GM06990 (cell line): ENCODE measurements around the gene ZGRF1.
A peak's percentile ranks its signal among the peaks of the same experiment; 100 is the strongest.

Source experiments
- DNase-seq: peaks from one replicate; pipeline ENCODE4 v3.0.0-alpha.2; 2011; ENCODE audit not compliant: insufficient read length; ENCODE audit errors: extremely low read depth
- H3K27me3 ChIP-seq: replicated peaks from 2 replicates; pipeline ENCODE4 v1.6.0; 2011; ENCODE audit warnings: low read length; ENCODE audit not compliant: control insufficient read depth, insufficient read depth
- H3K36me3 ChIP-seq: 2 replicates; pipeline ENCODE4 v1.5.1; 2011; ENCODE audit warnings: low read length; ENCODE audit not compliant: control insufficient read depth, insufficient read depth
- H3K4me3 ChIP-seq: replicated peaks from 2 replicates; pipeline ENCODE4 v1.5.1; 2011; ENCODE audit warnings: low read depth, mild to moderate bottlenecking, control low read depth, low read length
- CTCF ChIP-seq: IDR thresholded peaks from 2 replicates; pipeline ENCODE4 v1.5.1; 2011; ENCODE audit warnings: low read length, control low read depth, mild to moderate bottlenecking, inconsistent platforms; ENCODE audit not compliant: insufficient read depth, poor library complexity, severe bottlenecking

ZGRF1 gene

GRCh38 chr4:112511093-112511802, 125.5 kb downstream of the ZGRF1 start:
- no peak for DNase-seq
- no peak for TF ChIP-seq CTCF
- H3K4me3 ChIP-seq, result no peak overlapping the region; the same call in 1 of the 2 replicates
- no peaks in the 10 kb centered on the region for H3K36me3 ChIP-seq
- H3K27me3 ChIP-seq, result no peaks in the 10 kb centered on the region

GRCh38 chr4:112510291-112511092, 126.2 kb downstream of the ZGRF1 start:
- no peaks in the 10 kb centered on the region for H3K27me3 ChIP-seq
- H3K36me3 ChIP-seq, result no peaks in the 10 kb centered on the region
- peak overlapping the region; percentile 64 for H3K4me3 ChIP-seq
- peak; percentile 23 for TF ChIP-seq CTCF
- no peak for DNase-seq

GRCh38 chr4:112509243-112510141, 127.2 kb downstream of the ZGRF1 start:
- Histone ChIP-seq H3K4me3 (peak overlapping the region; percentile 64), H3K36me3 (no peaks in the 10 kb centered on the region), H3K27me3 (no peaks in the 10 kb centered on the region)
- no peak for DNase-seq
- no peak for TF ChIP-seq CTCF

- DNase-seq, result no peak
- Histone ChIP-seq H3K36me3 (no peaks in the 10 kb centered on the region), H3K27me3 (no peaks in the 10 kb centered on the region), H3K4me3 (no peak overlapping the region)
- TF ChIP-seq CTCF, result no peak
These were observed 128.4 kb downstream of the ZGRF1 start for GRCh38 chr4:112508356-112508755.

GRCh38 chr4:112504807-112505206, 131.9 kb downstream of the ZGRF1 start:
- TF ChIP-seq CTCF, result no peak
- DNase-seq, result no peak
- H3K4me3 ChIP-seq, result no peak overlapping the region
- H3K27me3 ChIP-seq, result no peaks in the 10 kb centered on the region
- no peaks in the 10 kb centered on the region for H3K36me3 ChIP-seq
